Measurements from ENCODE around the gene SHISA8. TPM values are rescaled to one million over a fixed set of nuclear protein-coding genes. Genes with fewer than 3 reads are reported as not detected.

Gene SHISA8
- total RNA-seq: 1 to 10 TPM; 1.3 to 1.4 TPM
- polyA plus RNA-seq: not detected

DNA sequence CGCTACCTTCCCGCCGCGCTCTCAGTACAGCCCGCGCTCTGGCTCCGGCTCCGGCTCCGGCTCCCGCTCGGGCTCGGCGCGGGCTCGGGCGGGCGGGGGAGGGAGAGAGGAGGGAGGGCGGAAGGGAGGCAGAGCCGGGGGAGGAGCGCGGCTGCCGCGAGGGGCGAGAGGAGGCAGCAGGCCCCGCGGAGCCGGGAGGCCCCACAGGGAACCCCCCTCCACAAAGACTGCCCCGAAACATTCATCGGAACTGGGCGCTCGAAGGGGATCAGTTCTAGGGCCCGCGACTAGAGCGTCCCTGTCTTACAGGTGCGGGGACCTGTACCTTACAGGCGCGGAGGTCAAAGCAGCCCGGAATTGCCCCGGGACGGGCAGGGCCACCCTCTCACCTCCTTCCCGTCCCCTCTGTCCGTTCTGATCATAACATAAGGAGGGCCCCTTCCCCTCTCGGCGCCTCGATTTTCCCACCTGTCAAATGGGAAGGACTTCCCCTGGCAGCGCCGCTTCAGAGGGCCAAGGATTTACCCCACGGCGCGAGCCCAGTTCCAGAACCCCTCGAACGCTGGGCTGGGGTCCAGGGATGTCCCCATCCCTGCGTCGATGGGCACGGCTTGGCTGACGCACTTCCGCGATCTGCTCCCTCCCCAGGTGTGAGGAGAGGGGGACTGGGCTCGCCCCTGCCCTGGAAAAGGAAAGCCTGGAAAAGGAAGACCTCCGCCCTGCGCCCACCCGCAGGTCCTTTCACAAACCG, at the start of gene SHISA8:
SHISA8 (minus strand) TSS at position 40 of the 751 bp plus-strand sequence. CDS start 407 bp downstream, outside the sequence.
- Histone ChIP-seq H3K4me1 (ENCODE audit: insufficient read depth, low read length) (peaks cover 29% of the 10 kb centered on the region), H3K36me3 (ENCODE audit: insufficient read depth, low read length) (no peaks in the 10 kb centered on the region), H3K4me3 (ENCODE audit: low read length) (peak within 1 kb of the TSS; percentile 47), H3K27ac (ENCODE audit: low read depth, low read length) (no peak within 1 kb of the TSS), H3K27me3 (ENCODE audit: insufficient read depth, low read length, poor library complexity, severe bottlenecking) (peaks cover 42% of the 10 kb centered on the region), H3K9me3 (ENCODE audit: low read length) (no peaks in the 10 kb centered on the region)
- peak within 1 kb of the TSS; percentile 45 to 83 (median 64) for H3K4me3 Mint-ChIP-seq
- peak within 1 kb of the TSS in 1 of 8 donors; percentile 38 for H3K27ac Mint-ChIP-seq
- POLR2A ChIA-PET: interaction anchor here (1.4 kb wide), 1 partner anchor 10 kb away, joined by 4 read pairs; no protein-coding TSS in a partner anchor
- H3K9me3 Mint-ChIP-seq: no peaks in the 10 kb centered on the region
- DNase-seq: peak; percentile 47 to 76 (median 51)
- CTCF ChIA-PET: interaction anchor here (1.3 kb wide), 1 partner anchor 11 kb away, joined by 8 read pairs; the partner anchor contains the start of gene TNFRSF13C
- no peaks in the 10 kb centered on the region for H3K36me3 Mint-ChIP-seq
- peaks cover 23 to 32% of the 10 kb centered on the region in 2 donors for H3K27me3 Mint-ChIP-seq
- H3K4me1 Mint-ChIP-seq: peaks cover 7 to 35% (median 18%) of the 10 kb centered on the region in 3 donors

DNA sequence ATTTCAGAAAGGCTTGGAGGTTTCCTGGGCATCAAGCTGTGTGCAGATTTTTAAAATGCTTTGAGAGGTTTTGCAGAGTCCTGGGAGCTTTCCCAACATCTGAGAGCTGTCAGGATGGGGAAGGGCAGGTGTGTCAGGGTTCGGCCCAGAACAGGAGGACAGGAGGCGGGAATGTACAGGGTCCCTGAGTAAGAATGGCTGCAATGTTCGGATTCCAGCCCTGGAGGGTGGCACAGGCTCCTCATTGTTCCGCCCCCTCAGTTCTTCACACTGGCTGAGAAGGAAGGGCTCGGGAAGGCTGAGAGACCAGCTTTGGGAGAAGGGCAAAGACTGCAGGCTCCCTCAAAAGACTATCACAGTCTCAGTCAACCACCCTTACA, 49.2 kb upstream of the SHISA8 start:
- Mint-ChIP-seq H3K27me3 (peaks cover 0 to 3% of the 10 kb centered on the region in 2 donors), H3K27ac (peak overlapping the region in 1 of 8 donors; percentile 5), H3K9me3 (no peaks in the 10 kb centered on the region), H3K4me3 (no peak overlapping the region), H3K36me3 (no peaks in the 10 kb centered on the region), H3K4me1 (no peaks in the 10 kb centered on the region)
- H3K27me3 ChIP-seq (ENCODE audit: insufficient read depth, low read length, poor library complexity, severe bottlenecking): no peaks in the 10 kb centered on the region
- H3K4me3 ChIP-seq (ENCODE audit: low read length): no peak overlapping the region
- DNase-seq: no peak
- POLR2A ChIA-PET: no interaction called here
- no peaks in the 10 kb centered on the region for H3K36me3 ChIP-seq (ENCODE audit: insufficient read depth, low read length)
- H3K4me1 ChIP-seq (ENCODE audit: insufficient read depth, low read length): no peaks in the 10 kb centered on the region
- CTCF ChIA-PET: no interaction called here
- no peak overlapping the region for H3K27ac ChIP-seq (ENCODE audit: low read depth, low read length)
- H3K9me3 ChIP-seq (ENCODE audit: low read length): no peaks in the 10 kb centered on the region

GRCh38 chr22:41963453-41964111, 48.7 kb upstream of the SHISA8 start:
- H3K36me3 ChIP-seq (ENCODE audit: insufficient read depth, low read length): no peaks in the 10 kb centered on the region
- Mint-ChIP-seq H3K4me1 (no peaks in the 10 kb centered on the region), H3K9me3 (no peaks in the 10 kb centered on the region), H3K27ac (peak overlapping the region in 2 of 8 donors; percentile 6 to 17), H3K27me3 (peaks cover 0 to 3% of the 10 kb centered on the region in 2 donors), H3K36me3 (no peaks in the 10 kb centered on the region), H3K4me3 (no peak overlapping the region)
- ChIA-PET POLR2A (no interaction called here), CTCF (no interaction called here)
- H3K27ac ChIP-seq (ENCODE audit: low read depth, low read length): no peak overlapping the region
- H3K4me3 ChIP-seq (ENCODE audit: low read length): no peak overlapping the region
- no peak for DNase-seq
- H3K9me3 ChIP-seq (ENCODE audit: low read length): no peaks in the 10 kb centered on the region
- H3K4me1 ChIP-seq (ENCODE audit: insufficient read depth, low read length): no peaks in the 10 kb centered on the region
- no peaks in the 10 kb centered on the region for H3K27me3 ChIP-seq (ENCODE audit: insufficient read depth, low read length, poor library complexity, severe bottlenecking)

GRCh38 chr22:41957941-41958556, 43.2 kb upstream of the SHISA8 start:
- Histone ChIP-seq H3K36me3 (ENCODE audit: insufficient read depth, low read length) (no peaks in the 10 kb centered on the region), H3K27ac (ENCODE audit: low read depth, low read length) (no peak overlapping the region), H3K4me1 (ENCODE audit: insufficient read depth, low read length) (no peaks in the 10 kb centered on the region), H3K4me3 (ENCODE audit: low read length) (no peak overlapping the region), H3K27me3 (ENCODE audit: insufficient read depth, low read length, poor library complexity, severe bottlenecking) (no peaks in the 10 kb centered on the region), H3K9me3 (ENCODE audit: low read length) (no peaks in the 10 kb centered on the region)
- POLR2A ChIA-PET: no interaction called here
- Mint-ChIP-seq H3K4me3 (peak overlapping the region in 1 of 7 donors; percentile 9), H3K9me3 (no peaks in the 10 kb centered on the region), H3K27ac (no peak overlapping the region), H3K27me3 (no peaks in the 10 kb centered on the region), H3K36me3 (no peaks in the 10 kb centered on the region), H3K4me1 (peaks cover 3 to 5% (median 4%) of the 10 kb centered on the region in 3 donors)
- CTCF ChIA-PET: interaction anchor here (1.1 to 1.8 kb wide), 3 partner anchors 17 to 261 kb away, joined by 3 to 5 read pairs (median 4); no protein-coding TSS in a partner anchor
- no peak for DNase-seq

GRCh38 chr22:41952713-41953112, 37.8 kb upstream of the SHISA8 start:
- Histone ChIP-seq H3K9me3 (ENCODE audit: low read length) (no peaks in the 10 kb centered on the region), H3K27me3 (ENCODE audit: insufficient read depth, low read length, poor library complexity, severe bottlenecking) (no peaks in the 10 kb centered on the region), H3K4me1 (ENCODE audit: insufficient read depth, low read length) (peaks cover under 1% of the 10 kb centered on the region), H3K4me3 (ENCODE audit: low read length) (no peak overlapping the region), H3K27ac (ENCODE audit: low read depth, low read length) (no peak overlapping the region), H3K36me3 (ENCODE audit: insufficient read depth, low read length) (no peaks in the 10 kb centered on the region)
- peaks cover 4 to 5% (median 4%) of the 10 kb centered on the region in 3 donors for H3K4me1 Mint-ChIP-seq
- H3K27ac Mint-ChIP-seq: no peak overlapping the region
- no peak overlapping the region for H3K4me3 Mint-ChIP-seq
- POLR2A ChIA-PET: interaction anchor here (1.3 kb wide), 1 partner anchor 12 kb away, joined by 3 read pairs; no protein-coding TSS in a partner anchor
- no peaks in the 10 kb centered on the region for H3K27me3 Mint-ChIP-seq
- H3K36me3 Mint-ChIP-seq: no peaks in the 10 kb centered on the region
- DNase-seq: no peak
- no peaks in the 10 kb centered on the region for H3K9me3 Mint-ChIP-seq
- CTCF ChIA-PET: no interaction called here

GRCh38 chr22:41951898-41952474, 37.1 kb upstream of the SHISA8 start, which contains the start of gene SMIM45:
TSS of gene SMIM45 (plus strand) at chr22:41952150.
- no peaks in the 10 kb centered on the region for H3K36me3 Mint-ChIP-seq
- POLR2A ChIA-PET: interaction anchor here (1.3 kb wide), 1 partner anchor 11 kb away, joined by 3 read pairs; no protein-coding TSS in a partner anchor

DNA sequence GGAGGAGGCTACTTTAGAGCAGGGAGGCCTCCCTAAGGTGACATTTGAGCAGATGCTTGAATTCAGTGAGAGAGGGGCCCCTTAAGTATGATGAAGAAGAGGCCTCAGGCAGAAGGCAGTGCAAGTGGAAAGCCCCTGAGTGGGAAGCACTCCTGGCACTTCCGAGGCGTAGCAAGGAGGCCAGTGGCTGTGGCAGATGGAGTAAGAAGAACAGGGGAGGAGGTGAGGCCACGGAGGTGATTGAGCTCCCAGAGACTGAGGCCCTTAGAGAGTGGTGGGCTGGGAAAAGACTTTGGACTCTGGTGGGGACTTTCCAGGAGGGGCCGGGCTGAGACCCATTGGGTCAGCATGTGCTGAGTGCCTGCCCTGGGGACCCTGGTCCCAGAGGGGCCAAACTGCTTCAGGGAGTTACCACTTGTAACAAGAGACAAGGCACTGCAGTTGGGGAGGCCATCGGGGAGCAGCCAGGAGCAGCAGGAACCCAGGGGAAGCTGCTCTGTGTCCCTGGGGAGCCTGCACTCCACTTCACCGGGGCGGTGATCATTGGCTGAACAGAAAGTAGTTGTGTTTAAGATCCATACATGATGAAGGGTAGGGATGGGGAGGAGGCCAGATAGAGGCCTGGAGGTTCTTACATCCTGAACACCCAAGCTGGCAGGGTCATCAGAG, 34.6 kb upstream of the SHISA8 start:
- no peak overlapping the region for H3K4me3 ChIP-seq (ENCODE audit: low read length)
- no peaks in the 10 kb centered on the region for H3K27me3 Mint-ChIP-seq
- no peaks in the 10 kb centered on the region for H3K36me3 ChIP-seq (ENCODE audit: insufficient read depth, low read length)
- DNase-seq: no peak
- H3K27me3 ChIP-seq (ENCODE audit: insufficient read depth, low read length, poor library complexity, severe bottlenecking): no peaks in the 10 kb centered on the region
- CTCF ChIA-PET: interaction anchor here (0.7 to 2.9 kb wide), 4 partner anchors 9 to 647 kb away, joined by 3 to 10 read pairs (median 4); no protein-coding TSS in a partner anchor
- H3K9me3 ChIP-seq (ENCODE audit: low read length): no peaks in the 10 kb centered on the region
- POLR2A ChIA-PET: no interaction called here
- H3K27ac ChIP-seq (ENCODE audit: low read depth, low read length): no peak overlapping the region
- no peak overlapping the region for H3K27ac Mint-ChIP-seq
- H3K4me3 Mint-ChIP-seq: peak overlapping the region in 1 of 7 donors; percentile 19
- H3K9me3 Mint-ChIP-seq: no peaks in the 10 kb centered on the region
- H3K36me3 Mint-ChIP-seq: peaks cover 0 to 2% (median 0%) of the 10 kb centered on the region in 3 donors
- H3K4me1 Mint-ChIP-seq: peaks cover 8 to 16% (median 10%) of the 10 kb centered on the region in 3 donors
- peaks cover 18% of the 10 kb centered on the region for H3K4me1 ChIP-seq (ENCODE audit: insufficient read depth, low read length)

More at GRCh38 chr22:41951898-41952474, 37.1 kb upstream of the SHISA8 start, which contains the start of gene SMIM45:
- no peak within 1 kb of the TSS for H3K4me3 ChIP-seq (ENCODE audit: low read length)
- no peak within 1 kb of the TSS for H3K27ac ChIP-seq (ENCODE audit: low read depth, low read length)
- Mint-ChIP-seq H3K9me3 (no peaks in the 10 kb centered on the region), H3K4me1 (peaks cover 0 to 3% (median 2%) of the 10 kb centered on the region in 3 donors), H3K4me3 (no peak within 1 kb of the TSS), H3K27ac (peak within 1 kb of the TSS in 1 of 8 donors; percentile 54), H3K27me3 (no peaks in the 10 kb centered on the region)
- CTCF ChIA-PET: interaction anchor here (0.8 kb wide), 2 partner anchors 11 to 89 kb away, joined by 3 read pairs; no protein-coding TSS in a partner anchor
- no peaks in the 10 kb centered on the region for H3K9me3 ChIP-seq (ENCODE audit: low read length)
- no peak for DNase-seq
- peaks cover 8% of the 10 kb centered on the region for H3K4me1 ChIP-seq (ENCODE audit: insufficient read depth, low read length)
- no peaks in the 10 kb centered on the region for H3K27me3 ChIP-seq (ENCODE audit: insufficient read depth, low read length, poor library complexity, severe bottlenecking)
- no peaks in the 10 kb centered on the region for H3K36me3 ChIP-seq (ENCODE audit: insufficient read depth, low read length)
